H1 (cell line): ENCODE results near the gene PAIP2.
"Not testable (repeated sequence)": the region's sequence is repeated elsewhere in the genome, so short reads cannot be mapped to it uniquely, and the experiment has no call there.

ENCODE experiments used
- ATF3 ChIP-seq: IDR thresholded peaks from 2 replicates; pipeline ENCODE4 v1.6.1; 2011; ENCODE audit warnings: low read depth, mild to moderate bottlenecking, low read length; ENCODE audit not compliant: insufficient read depth
- CHD1 ChIP-seq: IDR thresholded peaks from 2 replicates; pipeline ENCODE4 v1.6.1; 2012; ENCODE audit warnings: low read depth, low read length, improper control_type of control experiment
- CTCF ChIP-seq, 3 experiments: IDR thresholded peaks; 1 replicate in 2 of 3; 2 replicates in 1 of 3; pipeline versions ENCODE4 v1.5.1 to v1.6.1; 2011; ENCODE audit warnings: low read length in 3 of 3, mild to moderate bottlenecking in 3 of 3, inconsistent platforms in 2 of 3, low read depth in 1 of 3, moderate library complexity in 1 of 3; ENCODE audit not compliant: insufficient read depth in 1 of 3; ENCODE audit errors: control extremely low read depth in 1 of 3
- EP300 ChIP-seq, 2 experiments: IDR thresholded peaks; 1 replicate in 1 of 2; 2 replicates in 1 of 2; pipeline ENCODE4 v1.6.1; 2011 to 2012; ENCODE audit warnings: low read depth in 2 of 2, low read length in 2 of 2, mild to moderate bottlenecking in 2 of 2, borderline replicate concordance in 1 of 2, inconsistent platforms in 1 of 2, moderate library complexity in 1 of 2
- GABPA ChIP-seq: IDR thresholded peaks from 2 replicates; pipeline ENCODE4 v1.6.1; 2011; ENCODE audit warnings: mild to moderate bottlenecking, low read length, moderate library complexity, borderline replicate concordance; ENCODE audit not compliant: insufficient read depth
- GTF2F1 ChIP-seq: IDR thresholded peaks from 2 replicates; pipeline ENCODE4 v1.6.1; 2012; ENCODE audit warnings: low read depth, low read length, improper control_type of control experiment, borderline replicate concordance
- HDAC2 ChIP-seq, 2 experiments: fragments of 300-600 bp in 1 of 2; sonication (generic) in 1 of 2; IDR thresholded peaks; 2 replicates each; pipeline ENCODE4 v1.6.1; 2011 to 2012; ENCODE audit warnings: low read depth in 2 of 2, low read length in 2 of 2, mild to moderate bottlenecking in 2 of 2, moderate library complexity in 2 of 2, borderline replicate concordance in 1 of 2, inconsistent platforms in 1 of 2
- RFX5 ChIP-seq: IDR thresholded peaks from 2 replicates; pipeline ENCODE4 v1.6.1; 2011; ENCODE audit warnings: low read depth, low read length, improper control_type of control experiment, borderline replicate concordance
- SP4 ChIP-seq: IDR thresholded peaks from 2 replicates; pipeline ENCODE4 v1.6.1; 2012; ENCODE audit warnings: low read length, inconsistent platforms
- TF ChIP-seq, protein P1 (sequence below): IDR thresholded peaks from 2 replicates; pipeline ENCODE4 v1.6.1; 2012; ENCODE audit warnings: low read length, inconsistent platforms

GRCh38 chr5:139386956-139387355, 45.3 kb downstream of the PAIP2 start:
- TF ChIP-seq CTCF (IDR thresholded peaks at IDR 0.05; ENCODE audit: control extremely low read depth in 1 of 3, insufficient read depth in 1 of 3, low read depth in 1 of 3, low read length in 3 of 3); SP4; CHD1; RFX5; ATF3; HDAC2 (IDR thresholded peaks at IDR 0.05; ENCODE audit: borderline replicate concordance in 1 of 2, low read depth in 2 of 2, low read length in 2 of 2); GTF2F1; EP300 (IDR thresholded peaks at IDR 0.05; ENCODE audit: borderline replicate concordance in 1 of 2, low read depth in 2 of 2, low read length in 2 of 2); GABPA: not testable (repeated sequence)
- TF ChIP-seq, protein P1, sequence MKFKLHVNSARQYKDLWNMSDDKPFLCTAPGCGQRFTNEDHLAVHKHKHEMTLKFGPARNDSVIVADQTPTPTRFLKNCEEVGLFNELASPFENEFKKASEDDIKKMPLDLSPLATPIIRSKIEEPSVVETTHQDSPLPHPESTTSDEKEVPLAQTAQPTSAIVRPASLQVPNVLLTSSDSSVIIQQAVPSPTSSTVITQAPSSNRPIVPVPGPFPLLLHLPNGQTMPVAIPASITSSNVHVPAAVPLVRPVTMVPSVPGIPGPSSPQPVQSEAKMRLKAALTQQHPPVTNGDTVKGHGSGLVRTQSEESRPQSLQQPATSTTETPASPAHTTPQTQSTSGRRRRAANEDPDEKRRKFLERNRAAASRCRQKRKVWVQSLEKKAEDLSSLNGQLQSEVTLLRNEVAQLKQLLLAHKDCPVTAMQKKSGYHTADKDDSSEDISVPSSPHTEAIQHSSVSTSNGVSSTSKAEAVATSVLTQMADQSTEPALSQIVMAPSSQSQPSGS = not testable (repeated sequence)
